Stimulated activated CD4-positive, alpha-beta T cell treated with anti-CD3 and anti-CD28 coated beads, Interleukin-15, amount 100 ng/mL, for 48 hours (primary cell): ENCODE data around the gene HNRNPU.

Source experiments
- DNase-seq, 2 donors: peaks; one replicate each; pipeline ENCODE4 v3.0.0-alpha.2; 2020; ENCODE audit warnings: low read depth in 2 of 2

The HNRNPU gene

DNA sequence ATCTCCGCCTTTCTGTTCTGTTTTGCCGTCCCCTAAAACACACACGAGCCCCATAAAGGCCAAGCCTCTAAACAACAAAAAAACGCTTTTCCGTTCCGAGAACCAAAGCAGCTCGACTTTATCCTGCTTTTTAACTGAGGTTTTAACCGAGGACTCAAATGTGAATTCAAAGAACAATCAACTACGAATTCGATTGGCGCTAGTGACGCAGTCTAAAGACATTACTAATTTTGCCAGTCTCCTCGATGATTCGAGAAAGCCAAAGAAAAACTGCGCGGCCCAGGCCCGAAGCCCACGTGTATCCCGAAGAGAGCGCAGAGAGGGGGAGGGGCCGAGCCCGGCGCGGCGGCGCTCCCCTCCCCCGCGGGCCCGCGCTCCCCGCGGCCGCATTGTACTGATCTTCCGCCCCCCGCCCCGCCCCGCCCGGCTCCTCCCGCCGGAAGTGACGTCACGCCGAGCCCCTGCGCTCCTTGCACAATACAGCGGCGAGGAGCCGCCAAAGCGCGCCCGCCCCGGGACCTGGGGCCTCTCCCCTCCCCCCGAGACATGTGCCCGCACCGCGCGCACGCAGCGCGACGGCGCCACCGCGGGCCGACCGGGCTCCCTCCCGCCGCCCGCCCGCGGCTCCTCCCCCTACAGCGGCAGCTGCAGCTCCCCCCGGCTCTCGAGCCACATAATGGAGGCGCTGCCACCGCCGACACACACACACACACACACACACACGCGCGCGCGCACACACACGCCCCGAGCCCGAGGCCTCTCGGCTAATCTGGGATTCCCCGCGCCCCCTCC lies 1.4 kb downstream of the HNRNPU start:
- DNase-seq: peak; percentile 93 to 94

DNA sequence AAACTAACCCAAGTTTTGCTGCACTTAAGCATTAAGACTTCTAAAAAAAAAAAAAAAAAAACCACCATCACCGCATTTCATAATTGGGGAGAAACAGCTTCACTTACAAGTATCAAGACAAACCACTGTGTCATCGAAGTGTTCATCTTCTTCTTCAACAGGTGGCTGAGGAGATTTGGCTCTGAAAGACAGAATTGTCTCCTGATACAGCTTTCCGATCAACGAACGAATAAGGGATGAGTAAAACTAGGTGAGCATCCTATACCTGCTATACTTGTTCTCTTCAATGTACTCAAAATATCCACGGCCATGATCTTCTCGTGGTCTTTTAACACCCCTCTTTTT lies 2.0 kb downstream of the HNRNPU start:
- DNase-seq: no peak

DNA sequence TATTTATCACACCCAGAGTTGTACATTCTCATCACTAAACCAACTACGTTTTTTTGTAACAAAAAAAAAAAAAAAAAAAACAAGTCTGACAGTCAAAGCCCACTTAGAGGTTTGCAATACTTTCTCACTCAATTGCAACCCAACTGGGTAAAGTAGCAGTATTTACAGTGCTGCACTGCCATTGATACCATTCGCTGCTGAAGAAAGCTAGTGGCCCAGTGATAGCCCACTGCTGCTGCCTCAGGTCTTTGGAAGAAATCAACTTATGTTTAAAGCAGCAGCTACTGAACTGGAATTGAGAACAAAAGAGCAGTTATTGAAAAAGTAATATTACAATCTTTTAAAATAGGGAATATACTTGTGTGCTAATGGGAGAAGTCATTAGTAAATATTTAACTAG lies 2.7 kb downstream of the HNRNPU start:
- DNase-seq: no peak

DNA sequence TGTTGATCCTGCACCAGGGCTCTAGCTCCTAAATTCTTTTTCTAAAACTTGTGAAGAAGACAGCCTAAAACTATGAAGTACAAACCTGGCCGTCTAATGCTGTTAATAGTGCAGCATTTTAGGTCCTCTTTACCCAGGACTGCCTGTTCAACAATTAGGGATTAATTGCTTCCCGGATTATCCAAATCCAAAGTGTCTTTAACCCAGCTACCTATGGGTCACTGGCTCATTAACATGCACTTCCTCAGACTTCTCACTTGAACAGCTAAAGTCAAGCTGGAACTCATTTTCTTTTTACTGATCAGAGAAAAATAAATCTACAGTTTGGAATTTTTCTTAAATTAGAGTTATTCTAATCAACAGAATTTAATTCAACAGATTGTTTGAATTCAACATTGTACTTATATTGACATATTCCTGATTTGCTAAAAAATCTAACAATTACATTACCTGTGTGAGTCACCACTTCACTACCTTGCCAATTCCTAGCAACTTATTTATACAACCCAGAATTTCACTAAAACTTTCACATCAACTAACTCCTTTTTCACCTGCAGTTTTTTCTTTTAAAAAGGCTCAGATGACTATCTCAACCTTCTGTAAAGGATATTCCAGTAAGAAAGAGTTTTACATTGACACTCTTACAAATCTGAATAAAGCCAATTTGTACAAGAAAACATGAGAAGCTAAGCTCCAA lies 3.3 kb downstream of the HNRNPU start:
- no peak for DNase-seq

DNA sequence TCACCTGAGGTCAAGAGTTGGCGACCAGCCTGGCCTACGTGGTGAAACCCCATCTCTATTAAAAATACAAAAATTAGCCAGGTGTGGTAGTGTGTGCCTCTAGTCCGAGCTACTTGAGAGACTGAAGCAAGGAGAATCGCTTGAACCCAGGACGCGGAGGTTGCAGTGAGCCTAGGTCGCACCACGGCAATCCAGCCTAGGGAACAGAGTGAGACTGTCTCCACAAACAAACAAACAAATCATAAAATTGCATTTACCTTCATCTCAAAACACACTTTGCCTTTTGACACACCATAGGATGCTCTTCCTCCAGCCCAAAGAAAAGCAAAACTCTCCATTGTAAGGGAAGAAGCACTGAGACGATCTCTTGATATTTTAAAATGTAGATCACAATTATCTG lies 4.3 kb downstream of the HNRNPU start:
- no peak for DNase-seq

DNA sequence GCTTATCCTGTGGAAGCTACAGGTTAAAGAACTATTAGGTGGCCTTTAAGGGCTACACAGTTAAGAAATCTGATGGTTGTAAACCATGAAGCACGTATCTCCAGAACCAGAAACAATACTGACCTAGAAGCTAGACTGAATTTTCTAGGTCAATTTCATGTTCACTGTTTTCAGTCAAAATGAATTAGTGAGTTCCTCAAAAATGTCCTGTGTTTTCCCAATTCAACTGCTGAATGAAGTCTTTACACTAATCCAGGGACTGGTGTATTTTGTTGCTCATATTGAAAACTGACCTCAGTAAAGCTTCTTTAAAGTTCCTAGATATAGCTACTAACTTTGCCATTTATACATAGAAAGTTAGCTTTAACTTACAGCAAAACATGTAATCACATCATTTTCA lies 6.0 kb downstream of the HNRNPU start:
- no peak for DNase-seq

DNA sequence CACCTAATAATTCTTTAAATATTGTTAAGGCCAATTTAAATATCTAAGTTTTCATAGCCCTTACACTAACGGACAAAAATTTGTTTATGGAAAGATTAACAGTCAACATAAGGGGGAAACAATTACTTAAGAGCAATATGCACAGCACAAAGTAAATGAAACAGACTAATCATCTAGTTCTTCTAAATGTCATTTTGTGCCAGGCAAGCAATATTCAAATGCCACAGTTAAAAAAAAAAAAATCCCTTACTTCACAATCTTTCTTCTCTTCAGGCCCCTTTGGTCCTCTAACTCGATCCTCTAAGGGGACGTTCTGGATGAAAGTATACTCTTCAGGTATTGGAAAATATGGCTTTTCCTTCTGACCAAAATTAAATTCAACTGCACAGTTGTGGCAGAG lies 6.6 kb downstream of the HNRNPU start:
- no peak for DNase-seq

DNA sequence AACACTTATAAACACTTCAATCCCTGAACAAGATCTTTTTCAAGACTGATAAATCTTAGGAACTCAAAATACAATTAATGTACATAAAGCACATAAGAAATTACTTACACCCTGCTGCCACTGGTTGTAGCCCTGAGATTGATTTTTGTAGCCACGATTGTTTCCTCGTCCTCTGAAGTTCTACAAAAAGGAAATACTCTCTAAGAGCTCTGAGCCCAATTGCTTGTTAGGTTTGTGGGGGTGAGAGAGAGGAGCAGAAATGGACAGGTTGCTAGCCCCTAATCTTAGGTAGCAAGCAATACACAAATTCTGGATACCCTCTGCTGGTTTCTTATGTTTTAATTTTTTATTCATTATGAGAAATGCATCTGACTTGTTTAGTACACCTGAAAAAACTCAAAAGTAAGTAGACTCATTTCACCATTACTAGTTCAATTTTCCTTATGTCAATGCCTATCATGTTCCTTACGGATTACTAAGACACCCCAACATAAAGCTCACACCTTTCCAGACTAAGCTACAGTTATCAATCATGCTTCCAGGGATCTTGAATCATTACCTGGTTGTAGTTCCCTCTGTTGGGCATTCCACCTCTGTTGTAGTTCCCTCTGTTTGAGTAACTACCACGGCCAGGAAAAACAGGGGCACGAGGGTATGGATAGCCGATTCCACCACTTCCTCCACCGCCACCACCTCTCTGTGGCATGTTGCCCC lies 9.3 kb downstream of the HNRNPU start:
- DNase-seq: no peak

DNA sequence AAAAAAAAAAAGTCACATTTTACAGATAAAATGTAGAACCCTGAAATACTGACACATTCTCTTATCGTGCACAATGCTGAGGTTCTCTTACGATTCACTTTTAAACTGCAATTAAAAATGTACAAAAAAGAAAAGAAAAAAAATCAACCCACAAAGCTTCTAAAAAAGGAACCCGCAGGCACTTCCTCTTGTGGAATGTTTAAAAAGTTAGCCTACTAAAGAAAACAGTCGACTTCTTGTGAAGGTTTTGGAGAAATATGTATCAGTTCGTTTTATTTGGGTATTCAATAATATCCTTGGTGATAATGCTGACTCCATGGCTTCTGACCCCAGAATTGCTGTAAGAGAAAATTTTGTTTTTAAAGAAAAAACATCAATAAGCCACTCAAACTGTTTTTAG lies 10.2 kb downstream of the HNRNPU start:
- DNase-seq: no peak

DNA sequence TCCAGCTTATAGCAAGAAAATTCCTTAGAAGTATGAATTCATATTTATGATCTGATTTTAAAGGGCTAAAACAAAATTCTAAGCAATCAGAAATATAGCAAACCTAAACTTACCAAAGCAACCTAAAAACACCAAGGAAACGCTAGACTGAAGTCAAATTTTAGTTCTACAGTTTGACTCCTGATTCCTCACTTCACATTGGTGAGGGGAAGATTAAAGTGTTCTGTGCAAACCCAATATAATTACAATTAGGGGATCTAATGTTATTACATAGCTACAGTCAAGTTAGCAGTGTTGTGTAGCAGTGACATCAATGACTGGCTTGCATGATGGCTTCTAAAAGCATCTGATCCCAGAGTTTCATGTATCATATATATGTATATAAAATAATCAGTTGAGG lies 11.6 kb downstream of the HNRNPU start:
- no peak for DNase-seq

DNA sequence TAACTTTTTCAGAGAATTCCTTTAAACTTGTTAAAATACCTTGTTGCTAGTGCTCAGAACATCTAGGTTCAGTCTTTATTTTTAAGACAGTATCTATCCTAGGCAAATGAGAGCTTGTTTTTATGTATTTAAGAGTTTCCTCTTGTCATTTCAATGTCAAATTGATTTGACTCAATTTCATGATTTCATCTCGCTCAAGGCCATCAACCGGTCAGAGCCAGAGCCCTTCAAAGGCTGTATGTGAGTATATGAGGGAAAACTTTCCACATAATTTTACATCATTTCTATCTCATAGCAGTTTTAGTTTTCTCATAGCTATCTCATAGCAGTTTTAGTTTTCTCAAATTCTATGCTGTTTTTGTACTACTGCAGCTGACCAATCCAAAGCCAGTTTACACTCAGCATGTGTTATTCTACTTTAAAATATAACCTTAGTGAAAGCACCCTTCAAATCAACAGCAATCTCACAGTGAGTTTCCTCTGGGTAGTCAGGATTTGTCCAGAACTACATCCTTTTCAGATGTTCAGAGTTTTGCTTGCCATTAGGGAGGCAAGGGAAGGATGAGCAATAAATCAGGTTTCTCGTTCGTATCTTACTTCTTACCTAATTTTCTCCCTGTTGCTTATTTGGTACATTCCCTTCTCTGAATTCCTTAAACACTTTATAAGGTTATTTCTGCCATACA lies 12.7 kb downstream of the HNRNPU start:
- no peak for DNase-seq

DNA sequence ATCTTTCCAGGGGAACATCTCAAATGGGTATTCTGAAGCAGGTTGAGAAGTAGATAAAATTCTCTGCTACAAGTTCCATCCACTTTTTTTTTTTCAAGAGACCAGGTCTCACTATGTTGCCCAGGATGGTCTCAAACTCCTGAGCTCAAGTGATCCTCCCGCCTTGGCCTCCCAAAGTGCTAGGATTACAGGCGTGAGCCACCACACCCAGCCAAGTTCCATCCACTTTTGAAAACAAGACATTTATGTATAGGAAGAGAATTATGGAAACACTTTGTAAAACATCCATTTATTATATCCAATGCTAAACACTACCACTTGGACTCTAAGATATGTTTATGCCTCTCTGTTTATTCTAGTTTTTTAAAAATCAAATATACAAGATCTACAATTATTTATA lies 13.4 kb downstream of the HNRNPU start:
- DNase-seq: no peak

DNA sequence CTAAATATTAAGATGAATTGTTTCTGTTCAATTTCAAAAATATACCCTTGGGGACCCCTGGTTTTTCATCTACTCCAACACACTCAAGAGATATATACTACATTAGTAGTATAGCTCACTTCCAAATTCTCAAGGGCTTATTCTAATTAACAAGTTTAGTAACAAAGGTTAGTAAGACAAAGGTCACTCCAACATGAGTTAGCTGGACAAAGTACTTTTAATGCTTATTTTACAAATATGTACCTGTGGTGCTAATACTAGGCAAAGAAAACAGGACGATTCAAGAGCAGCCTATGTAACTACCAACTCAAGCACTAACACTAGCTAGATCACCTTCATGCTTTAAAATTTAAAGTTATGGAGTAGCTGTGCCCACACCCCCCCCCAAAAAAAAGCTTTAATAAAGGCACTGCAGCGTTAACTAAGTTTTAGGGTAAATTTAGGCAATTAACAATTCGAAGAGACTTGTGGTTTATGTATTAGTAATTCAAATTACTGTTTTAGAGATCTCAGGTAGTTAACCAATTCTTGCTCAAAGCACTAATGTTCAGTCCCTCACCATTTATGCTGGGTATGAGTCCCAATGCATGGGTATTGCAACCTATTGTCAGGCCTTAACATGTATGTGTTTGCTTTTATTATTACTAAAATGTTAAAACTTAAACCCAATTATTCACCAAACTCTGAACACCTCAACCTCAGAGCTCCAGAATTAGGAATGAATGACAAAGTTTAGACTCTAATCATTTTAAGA lies 14.1 kb downstream of the HNRNPU start:
- no peak for DNase-seq

DNA sequence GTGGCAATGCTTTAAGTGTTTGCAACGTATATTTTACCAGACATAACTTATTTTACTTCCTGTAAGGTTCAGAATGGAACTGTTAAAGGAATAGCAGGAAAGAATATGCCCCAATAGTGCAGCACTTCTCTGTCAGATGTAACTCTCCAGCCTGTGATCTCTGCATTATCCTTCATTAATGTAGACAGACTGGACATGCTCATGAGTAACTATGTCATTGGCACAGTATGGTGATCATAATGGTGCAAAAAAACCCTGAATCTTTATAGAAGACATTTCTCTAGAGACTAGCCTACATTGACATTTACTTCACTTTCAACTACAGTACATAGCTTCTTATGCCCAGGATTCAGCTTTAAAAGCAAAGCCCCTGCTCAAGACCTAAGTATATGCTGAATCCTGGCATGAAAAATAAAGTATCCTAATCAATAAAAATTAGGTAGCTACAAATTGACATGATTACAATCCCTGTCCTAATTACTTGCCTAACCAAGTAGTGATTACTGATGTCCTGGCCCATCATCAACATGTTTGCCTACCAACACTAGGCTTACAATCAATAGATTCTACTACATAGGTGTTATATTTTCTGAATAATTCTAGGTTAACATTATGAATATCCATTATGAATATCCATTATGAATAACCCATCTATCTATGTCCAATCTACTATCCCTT lies 15.0 kb downstream of the HNRNPU start:
- no peak for DNase-seq

DNA sequence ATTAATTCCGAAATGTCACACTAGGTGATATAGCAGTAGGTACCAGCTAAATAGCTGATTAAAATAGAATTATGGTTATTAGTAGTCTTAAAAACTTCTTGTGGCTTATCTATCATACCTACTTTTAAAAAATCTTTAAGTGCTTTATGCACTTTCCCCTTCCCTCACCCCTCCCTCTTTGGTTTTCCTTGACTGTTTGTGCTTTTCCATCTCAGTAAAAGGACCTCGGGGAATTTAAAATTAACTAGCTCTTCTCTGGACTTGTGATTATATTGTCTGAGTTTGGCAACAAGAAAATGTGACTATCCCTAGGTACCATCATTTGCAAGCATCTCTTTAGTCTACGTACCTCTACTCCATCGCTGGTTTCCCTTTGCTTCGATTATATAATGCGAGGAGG lies 17.7 kb downstream of the HNRNPU start:
- no peak for DNase-seq

DNA sequence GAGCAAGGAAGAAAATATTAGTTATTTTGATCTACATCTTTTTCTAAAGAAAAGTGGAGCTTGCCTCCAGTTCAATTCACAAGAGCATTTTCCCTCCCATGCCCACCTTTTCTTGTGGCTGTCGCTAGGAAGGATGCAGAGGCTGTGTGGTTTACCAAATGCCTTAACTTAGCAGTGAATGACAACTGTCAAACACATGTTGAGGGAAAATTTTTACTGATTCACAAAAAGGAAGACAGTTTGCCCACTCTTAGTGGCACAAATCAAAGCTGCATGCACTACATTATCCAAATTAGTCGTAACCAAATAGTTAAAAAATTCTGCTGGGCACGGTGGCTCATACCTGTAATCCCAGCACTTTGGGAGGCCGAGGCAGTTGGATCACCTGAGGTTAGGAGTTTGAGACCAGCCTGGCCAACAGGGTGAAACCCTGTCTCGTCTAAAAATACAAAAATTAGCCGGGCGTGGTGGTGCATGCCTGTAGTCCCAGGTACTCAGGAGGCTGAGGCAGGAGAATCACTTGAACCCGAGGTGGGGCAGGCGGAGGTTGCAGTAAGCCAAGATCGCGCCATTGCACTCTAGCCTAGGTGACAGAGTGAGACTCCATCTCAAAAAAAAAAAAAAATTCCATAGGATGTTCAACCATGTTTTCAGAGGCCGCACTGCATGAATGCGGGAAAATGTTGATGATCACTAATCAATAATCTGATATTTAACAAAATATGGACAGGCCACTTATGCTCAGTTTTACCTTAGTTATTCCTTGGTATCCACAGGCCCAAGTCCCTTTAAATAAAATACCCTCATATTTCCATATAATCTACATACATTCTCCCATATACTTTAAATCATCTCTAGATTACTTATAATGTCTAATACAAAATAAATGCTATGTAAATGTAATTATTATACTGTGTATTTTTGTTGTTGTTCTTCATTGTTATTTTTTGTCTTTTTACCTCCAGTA lies 19.9 kb downstream of the HNRNPU start:
- DNase-seq: no peak

DNA sequence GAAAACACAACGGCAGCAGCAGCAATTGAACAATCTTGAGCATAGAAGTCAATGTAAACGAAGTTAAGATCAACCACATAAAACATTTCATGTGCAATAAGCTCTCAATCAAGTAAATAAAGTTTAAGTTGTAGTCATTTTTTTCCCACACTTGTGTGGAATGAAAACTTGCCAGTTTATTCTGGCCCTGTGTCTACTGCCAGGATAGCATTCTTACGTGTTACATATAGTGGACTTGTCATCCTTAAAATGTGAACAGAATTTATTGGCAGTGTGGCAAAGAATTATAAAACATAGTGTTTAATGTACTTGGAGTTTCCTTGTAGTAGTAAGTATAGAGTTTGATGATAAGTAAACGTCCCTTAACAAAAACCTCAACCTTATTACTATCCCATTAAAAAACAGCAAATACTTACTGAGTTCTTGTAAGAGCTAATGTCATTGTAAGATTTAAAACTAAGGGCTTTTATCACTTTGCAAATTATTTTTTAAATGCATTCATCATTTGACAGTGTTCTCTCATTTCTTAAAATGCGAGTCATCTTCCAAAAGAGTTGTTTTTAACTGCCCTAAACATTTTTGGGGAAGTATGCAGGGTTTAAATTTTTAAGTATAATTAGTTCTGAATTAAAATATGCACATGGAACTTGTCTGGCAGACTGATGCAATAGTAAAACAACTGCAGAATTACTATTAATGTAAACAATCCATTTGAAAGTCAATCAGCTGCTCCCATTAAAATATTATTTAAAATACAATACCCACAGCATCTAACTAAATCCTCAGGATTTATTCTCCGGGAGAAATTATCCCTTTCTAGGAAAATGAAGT lies 21.0 kb downstream of the HNRNPU start:
- no peak for DNase-seq

DNA sequence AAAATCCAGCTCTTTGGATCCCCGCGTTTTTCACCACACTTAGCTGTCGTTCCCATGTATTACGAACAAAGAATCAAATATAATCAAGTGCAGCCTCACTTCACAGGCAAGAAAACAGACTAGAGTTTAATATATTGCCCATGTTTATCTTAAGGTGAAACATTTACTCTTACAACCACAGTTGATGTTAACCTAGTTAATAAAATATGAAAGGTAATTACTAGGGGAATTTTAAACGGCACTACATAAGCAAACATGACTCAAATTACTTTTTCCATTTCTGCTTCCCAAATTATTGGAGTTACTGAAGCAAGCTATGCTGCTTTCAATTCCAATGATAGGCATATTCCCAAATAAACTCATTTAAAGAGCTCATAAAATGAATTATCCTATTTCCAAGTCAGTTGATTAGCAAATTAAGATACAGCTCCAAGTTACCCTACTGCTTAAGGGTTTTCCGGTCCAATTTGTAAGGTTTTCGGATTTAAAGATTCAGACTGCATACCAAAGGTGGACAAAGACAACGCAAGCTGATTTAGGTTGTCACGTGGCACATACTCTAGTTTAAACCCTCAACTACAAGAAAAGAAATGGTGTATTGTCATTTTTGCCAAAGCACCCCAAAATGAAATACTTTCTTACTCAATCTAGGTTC lies 22.9 kb downstream of the HNRNPU start:
- no peak for DNase-seq
